NCI-H1092 (cell line): ENCODE measurements around the gene EGFR.

ENCODE experiments used
- DNase-seq: peaks from one replicate; lab custom pipeline; 2025; lab: John Stamatoyannopoulos, UW

The EGFR gene

GRCh38 chr7:55127622-55128081, 108.8 kb downstream of the EGFR start:
- peak; percentile 96 for DNase-seq

GRCh38 chr7:55128693-55129394, 110.0 kb downstream of the EGFR start:
- DNase-seq: no peak

DNA sequence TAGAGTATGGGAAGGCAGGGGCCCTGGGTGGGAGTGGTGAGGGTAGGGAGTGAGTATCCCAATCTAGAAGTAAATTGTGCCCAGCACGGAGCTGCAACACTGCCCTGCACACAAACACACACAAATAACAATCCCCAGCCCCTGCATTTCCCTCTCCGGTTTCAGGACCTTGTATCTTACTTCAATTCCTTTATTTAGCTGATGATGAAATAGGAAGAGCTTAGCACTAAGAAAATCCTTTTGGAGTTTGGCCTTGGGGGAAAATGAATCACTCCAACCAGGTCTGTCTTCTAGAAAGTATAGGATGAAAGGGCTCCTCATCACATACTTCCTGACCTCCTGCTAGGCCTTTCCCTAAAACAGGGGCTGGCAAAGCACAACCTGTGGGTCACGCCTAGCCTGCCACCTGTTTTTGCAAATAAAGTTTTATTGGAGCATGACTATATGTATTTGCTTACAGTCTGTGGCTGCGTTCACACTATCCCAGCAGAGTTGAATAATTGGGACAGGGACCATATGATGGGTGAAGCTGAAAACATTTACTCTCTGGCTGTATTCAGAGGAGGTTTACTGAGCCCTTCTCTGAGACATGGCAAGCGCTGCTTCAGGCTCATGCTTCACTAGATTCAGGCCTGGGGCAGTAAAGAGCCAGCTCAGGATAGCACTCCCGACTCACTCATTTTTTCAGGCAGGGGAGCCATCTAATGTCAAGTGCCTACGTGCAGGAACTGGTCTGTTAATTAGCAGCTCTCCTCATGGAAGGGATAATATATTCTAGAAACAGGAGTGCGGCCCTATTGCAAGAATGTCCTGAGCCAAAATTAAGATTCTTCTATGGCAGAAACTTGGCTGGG, 111.0 kb downstream of the EGFR start:
- no peak for DNase-seq

GRCh38 chr7:55130395-55131141, 111.8 kb downstream of the EGFR start:
- no peak for DNase-seq

DNA sequence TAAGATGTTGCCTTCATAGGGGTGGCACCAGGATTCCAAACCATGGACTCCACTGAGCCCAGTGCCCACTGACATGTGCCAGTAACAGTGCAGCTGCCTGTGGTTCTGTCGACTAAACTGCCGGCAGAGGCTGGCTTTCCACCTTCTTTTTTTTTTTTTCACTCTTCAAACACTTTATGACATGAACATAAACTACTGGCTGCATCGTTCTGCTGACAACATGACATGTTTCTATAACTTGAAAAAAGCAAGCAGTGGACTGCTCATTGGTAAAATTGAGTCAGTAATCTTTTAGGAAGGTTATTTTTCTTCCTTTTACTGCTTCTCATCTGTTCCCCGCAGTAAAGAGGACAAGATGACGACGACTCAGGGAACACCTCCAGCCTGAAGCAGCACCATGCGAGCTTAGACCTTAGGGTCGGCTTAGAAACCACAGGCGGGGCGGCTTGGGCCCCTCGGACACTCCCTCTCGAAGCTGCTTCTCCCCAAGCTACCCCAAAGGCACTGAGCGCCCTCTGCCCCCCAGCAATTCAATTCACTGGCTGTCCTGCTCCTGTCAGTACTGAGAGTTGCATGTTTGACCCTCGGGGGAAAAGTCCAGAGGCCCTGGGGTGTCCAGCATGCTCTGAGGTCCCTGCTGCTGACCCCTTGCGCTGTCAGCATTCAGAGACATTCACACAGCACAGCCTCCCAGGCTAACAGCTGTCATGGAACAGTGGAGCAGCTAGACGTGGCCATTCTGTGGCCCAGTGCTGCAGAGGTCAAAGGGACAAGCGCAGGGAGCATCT, 112.5 kb downstream of the EGFR start:
- DNase-seq: no peak

GRCh38 chr7:55132550-55132889, 113.7 kb downstream of the EGFR start:
- DNase-seq: no peak

GRCh38 chr7:55132890-55133551, 114.2 kb downstream of the EGFR start:
- DNase-seq: no peak

DNA sequence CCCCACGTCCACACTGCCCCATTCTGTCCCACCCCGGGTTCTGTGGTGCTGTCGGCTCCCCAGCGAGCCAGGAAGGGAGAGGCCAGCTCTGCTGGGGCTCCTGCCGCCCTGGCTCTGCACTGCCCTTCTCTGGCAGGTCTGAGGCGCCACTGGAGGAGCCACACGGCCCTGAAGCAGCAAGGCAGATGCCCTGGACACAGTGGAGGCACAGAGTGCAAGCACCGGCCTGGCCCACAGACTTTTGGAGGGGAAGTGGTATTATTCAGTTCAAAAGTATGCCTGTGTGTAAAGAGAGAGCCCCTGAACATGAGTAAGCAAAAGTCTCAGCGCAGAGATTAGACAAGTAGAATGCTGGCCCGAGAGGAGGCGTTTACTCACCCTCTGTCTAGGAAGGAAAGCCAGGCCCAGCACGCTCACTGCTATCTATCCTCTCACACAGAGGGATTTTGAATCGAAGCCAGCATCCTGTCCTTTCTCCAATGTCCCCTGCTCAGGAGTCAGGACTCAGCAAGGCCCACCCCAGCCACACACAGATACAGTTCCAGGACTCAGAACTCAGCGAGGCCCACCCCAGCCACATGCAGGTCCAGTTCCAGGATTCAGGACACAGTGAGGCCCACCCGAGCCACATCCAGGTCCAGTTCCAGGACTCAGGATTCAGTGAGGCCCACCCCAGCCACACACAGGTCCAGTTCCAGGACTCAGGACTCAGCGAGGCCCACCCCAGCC, 115.0 kb downstream of the EGFR start:
- no peak for DNase-seq

DNA sequence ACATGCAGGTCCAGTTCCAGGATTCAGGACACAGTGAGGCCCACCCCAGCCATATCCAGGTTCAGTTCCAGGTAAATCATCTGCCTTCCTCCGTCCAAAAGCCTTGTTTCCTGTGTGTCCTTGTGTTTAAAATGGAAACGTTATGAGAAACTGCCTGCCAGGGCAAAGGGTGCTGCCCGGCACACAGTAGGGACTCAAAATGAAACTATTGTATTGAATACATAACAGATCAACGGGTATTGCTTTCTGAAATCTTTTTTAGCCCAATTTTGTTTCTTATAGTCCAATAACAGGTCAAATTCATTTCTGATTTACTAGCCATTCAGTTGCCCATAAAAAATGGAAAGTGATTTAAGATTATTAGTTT, 115.5 kb downstream of the EGFR start:
- no peak for DNase-seq

DNA sequence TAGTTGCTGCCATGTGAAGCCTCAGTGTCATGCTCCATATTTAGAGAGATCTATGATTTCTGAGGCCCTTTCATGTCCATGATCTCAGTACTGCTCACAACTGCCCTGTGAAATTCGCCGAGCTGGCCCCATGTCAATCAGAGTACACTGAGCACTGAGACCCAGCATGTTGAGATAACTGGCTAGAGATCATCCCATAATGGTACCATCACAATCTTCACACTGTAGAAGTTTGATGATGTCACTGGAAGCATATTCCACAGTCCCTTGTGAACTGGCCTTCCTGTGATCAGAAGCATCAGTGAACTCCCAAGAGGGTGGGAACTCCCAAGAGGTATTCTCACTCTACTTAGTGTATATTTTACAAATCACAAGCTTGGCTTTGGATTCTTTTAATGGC, 116.0 kb downstream of the EGFR start:
- no peak for DNase-seq

- DNase-seq: no peak
These were observed 116.6 kb downstream of the EGFR start for GRCh38 chr7:55135462-55135861.

- no peak for DNase-seq
These were observed 119.8 kb downstream of the EGFR start for GRCh38 chr7:55138663-55139062.

DNA sequence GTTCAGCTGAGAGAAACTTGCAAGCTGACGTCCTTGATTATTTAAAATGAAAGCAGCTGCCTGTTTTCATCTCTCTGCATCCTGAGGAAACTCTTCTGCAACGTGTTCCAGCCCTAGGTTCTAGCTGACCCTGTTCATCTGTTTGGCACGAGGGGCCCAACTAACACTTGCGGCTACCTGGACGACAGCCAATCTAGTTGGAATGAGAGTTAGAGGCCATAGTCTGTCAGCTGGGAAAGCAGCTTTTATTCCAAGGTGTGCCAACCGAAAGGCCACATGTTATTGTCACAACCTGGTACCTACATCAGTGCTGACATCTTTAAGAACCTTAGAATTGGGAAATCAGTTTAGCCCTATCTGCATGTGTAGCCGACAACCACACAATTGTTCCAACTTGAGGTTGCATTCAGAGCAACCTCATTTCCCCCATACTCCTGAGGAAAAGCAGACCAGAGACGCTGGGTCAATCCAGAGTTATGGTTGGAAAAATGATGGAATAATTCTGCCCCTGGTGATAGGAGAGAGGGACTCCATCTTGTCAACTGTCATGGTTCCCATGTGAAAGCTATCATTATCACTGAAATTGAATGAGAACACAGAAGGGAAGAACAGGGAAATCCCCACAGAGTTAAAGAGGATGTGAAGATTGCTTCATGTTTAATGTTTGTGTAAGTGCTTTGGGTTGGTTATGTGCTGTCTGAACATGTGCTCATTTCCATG, 121.6 kb downstream of the EGFR start:
- no peak for DNase-seq

GRCh38 chr7:55140941-55141278, 122.1 kb downstream of the EGFR start:
- DNase-seq: no peak

GRCh38 chr7:55142919-55143600, 124.2 kb downstream of the EGFR start:
- no peak for DNase-seq

GRCh38 chr7:55144333-55145317, 125.8 kb downstream of the EGFR start:
- no peak for DNase-seq

DNA sequence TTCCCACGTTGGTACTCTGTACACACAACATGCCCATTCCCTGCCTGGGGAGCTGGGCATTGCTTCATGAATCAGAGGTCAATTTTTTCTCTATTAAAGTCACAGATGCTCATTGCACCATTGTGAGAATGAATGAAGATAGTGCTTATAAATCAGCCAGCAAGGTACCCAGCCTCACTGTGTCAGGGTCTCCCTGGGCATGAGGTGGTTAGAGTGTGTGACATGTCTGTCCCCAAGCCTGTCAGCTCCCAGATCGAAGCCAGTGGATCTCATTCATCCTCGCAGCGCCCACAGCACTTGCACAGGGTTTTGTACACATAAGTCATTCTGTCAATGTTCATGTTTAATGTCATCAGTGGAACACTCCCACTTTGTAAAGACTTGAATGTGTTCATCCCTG, 126.8 kb downstream of the EGFR start:
- DNase-seq: no peak

DNA sequence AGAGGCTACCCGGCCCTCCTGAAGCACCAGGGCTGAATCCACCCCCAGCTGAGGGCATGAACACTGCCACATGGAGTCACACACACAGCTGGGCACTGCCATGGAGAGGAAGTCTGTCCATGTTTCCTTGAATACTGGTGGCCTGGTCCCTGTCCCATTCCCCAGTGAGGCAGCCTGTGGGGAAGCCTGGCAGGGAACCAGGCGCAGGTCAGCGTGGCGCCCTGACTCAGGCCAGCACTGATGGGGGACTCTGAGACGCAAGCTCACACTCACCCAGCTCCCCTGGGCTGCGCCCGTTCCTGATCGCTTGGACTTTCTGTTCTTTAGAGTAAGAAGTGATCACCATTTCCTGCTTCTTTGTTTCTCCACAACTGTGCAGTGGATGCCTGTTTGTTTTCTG, 128.3 kb downstream of the EGFR start:
- DNase-seq: no peak
